GM18508 (cell line): ENCODE measurements around the gene TEAD1.

ENCODE experiments used
- ATAC-seq: cut with Tn5 transposase; IDR thresholded peaks from one replicate; pipeline ENCODE4 v1.9.1; 2021; ENCODE audit warnings: moderate number of reproducible peaks; ENCODE audit not compliant: insufficient read depth, unreplicated experiment

TEAD1 gene

DNA sequence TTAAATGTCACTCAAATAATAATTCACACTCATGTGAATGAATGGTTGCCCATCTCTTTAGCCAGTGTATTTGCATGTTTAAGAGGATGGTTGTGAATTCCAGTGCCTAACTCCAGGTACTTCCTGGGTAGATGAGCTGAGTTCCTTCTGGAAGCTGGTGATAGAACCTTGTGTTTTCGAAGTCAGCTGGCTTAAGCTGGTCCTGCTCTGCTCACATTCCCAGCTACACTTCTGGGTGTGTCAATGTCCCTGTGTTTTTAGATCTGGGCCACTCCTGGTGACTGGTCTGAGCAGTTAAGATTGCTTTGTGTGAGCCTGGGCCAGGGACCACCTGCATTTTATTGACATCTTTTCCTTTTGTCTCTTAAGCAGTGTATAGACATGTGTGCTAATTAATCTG, 10.6 kb downstream of the TEAD1 start:
- no peak for ATAC-seq

DNA sequence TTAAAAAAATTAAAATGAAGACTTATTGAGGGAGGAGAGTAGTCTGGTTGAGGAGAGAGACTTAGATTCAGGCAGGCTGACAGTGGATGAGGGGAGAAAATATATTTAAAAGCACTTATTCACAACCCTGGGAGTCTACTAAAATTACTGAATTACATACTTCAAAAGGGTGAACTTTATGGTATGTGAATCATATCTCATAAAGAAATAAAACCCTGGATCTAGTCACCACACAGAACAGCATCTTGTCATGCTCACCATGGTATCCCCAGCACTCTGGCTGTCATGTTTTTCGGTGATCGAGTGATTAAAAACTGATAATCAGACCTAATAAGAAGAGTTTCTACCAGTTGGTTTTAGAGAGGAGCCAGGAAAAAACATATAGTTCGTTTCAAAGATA, 11.0 kb downstream of the TEAD1 start:
- ATAC-seq: no peak

DNA sequence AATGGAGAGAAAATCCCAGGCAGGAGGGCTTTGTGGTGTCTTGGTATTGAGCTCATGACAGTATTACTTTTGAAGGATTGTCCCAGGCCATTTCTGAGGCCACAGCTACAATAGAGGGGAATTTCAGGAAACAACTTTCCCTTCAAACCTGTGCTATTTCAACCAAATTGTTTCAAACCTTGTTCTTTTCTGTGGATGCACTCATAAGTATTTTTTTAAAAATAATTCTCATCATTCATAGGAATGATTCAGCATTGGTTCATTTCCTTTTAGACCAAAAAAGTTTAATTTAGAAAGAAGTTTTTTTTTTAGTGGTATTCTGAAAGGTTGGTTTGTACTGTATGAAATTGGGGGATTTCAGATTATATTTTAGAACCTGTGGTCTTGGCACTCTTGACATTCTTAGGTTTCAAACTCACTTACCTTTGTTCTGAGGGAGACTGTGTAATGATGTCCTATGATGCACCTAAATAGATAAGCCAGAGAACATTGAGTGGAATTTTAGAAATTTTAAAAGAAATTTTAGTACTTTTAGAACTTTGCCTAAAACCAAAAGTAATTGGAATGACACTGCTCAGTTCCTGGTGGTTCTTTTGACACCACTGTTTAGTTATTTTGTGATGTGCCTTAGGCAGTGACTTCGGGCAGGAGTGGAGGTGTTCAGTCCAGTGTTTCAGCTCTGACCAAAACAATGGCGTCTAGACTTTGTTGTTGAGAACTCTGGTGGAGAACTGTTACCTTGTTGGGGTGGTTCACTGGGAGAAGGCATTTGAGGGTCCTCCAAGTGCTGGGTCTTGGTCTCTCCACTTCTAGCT, 12.2 kb downstream of the TEAD1 start:
- no peak for ATAC-seq

DNA sequence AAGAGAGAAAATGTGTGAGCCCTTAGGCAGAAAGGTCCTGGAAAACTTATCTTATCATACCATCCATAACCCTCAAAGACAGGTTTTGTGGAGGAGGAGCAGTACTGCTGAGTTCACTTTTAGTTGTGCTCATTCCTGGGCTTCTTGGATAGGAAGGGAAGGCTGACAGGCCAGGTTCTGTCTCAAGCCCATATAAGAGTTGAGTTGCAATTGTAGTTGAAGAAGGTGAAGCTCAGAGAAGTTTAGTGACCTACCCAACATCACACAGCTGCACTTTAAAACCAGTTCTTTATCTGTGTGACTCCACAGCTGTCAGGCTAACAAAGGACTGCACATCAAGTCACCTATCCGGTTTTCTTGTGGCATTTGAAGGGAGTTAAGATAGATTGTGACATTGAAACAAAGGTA, 13.0 kb downstream of the TEAD1 start:
- ATAC-seq: no peak

DNA sequence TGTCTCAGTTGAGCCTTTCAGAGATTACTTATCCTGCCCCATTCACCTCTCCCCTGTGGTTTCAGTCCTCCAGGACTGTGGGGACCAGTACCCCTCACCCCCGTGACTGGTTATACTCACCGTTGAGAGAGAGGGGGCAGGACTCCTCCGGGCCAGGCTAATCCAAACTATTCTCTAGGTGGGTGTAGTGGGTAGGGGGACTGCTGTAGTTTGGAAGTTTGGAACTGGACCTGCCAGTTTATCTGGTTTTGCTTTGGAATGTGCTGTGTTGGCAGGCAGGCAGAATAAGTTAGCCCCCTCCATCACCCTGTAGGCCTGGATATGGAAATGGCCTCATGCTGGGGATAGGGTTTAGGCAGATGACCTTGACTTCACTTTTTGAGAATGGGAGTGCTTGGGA, 13.5 kb downstream of the TEAD1 start:
- no peak for ATAC-seq

DNA sequence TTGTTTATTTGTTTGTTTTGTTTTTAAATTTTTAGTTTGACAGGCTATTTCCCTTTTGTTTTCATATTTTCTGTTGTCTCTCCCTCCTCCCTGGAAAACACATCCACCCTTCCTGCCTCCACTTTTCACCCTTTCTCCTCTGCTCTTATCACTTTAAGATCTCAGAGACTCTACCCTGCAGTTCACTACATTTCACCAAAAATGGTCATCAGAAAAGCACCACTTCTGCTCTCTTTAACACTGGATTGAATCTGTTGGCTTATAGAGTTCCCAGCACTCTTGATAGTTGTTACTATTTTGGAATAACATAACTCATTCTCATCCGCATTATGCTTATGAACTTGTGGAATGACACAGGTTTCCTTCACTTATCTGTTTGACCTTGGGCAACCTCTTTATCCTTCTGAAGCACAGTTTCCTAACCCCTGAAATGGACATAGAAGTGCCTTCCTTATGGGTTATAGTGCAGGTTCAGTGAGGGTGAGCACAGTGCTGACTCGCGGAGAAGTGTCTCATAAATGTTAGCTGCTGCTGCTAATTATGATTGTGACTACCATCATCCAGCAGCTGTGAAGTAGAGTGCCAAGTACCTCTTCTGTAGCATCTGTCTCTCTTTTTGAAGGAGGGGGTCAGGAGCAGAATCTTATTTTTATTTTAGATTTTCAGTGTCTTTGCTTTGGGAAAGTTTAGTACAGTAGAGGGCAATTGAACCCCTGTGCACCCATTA, 15.0 kb downstream of the TEAD1 start:
- ATAC-seq: no peak

DNA sequence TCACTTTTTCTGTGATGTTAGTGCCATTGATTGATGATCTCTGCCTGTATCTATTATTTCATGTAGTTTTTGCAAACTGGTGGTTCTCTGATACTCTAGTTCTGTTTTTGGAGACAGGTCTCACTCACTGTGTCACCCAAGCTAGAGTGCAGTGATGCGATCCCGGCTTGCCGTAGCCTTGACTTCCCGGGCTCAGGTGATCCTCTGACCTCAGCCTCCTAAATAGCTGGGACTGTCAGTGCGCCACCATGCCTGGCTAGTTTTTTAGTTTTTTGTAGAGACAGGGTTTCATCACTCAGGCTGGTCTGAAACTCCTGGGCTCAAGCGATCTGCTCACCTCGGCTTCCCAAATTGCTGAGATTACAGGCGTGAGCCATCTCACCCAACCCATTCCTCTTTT, 16.4 kb downstream of the TEAD1 start:
- no peak for ATAC-seq

DNA sequence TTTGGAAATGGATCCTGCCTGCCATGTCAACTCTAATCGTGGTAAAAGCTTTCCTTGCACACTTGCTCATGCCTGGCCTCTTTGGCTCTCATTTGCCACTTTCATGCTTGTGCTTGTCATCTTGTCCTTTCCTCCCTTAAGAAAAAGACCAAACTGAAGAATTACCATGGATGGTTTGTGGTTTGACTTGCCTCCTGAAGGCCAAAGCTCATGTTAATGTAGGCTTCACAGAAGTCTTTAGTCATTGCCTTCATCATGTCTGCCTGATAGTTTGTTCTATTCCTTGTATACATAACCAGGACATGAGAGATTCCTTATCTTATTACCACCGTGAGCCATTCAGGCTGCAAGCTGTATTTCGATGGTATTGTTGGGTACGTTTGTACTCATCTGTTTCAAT, 17.3 kb downstream of the TEAD1 start:
- ATAC-seq: no peak

DNA sequence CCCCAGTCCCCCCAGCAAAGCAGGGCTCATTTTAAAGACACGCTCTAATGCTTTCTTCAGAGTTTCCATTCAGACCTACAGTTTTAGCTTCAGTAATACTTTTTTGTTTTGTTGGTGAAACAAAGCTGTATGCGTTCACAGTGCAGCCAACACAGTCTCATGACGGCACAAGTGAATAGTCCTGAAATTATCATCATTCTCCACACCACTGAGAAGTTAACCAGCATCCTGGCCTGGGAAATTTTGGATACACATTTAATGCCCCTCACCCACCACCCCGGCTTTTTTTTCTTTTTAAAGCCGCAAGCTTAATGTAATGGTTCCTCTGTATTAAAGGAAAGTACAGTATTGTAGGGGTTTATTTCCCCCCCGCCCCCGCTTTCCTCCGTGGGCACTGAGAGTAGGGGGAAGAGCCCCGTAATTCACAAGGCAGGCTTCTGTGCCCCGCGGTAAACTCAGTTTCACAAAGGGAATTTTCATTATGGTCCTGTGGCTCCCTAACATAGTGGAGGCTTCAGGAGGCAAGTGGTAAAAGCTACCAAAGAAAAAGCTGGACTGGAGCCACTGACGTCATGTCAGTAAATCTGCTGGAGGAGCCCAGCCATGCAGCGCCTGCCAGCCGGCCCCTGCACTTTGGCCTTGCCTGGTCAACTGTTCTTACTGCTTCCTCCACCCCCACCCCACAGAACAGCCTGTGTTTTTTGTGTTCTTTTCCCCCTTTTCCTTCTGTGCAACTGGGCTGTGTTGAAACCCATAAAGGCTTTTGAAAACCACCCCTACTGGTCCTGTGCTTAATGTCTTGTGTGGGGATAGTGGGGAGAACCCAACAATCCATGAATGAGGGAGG, 18.2 kb downstream of the TEAD1 start:
- ATAC-seq: no peak

DNA sequence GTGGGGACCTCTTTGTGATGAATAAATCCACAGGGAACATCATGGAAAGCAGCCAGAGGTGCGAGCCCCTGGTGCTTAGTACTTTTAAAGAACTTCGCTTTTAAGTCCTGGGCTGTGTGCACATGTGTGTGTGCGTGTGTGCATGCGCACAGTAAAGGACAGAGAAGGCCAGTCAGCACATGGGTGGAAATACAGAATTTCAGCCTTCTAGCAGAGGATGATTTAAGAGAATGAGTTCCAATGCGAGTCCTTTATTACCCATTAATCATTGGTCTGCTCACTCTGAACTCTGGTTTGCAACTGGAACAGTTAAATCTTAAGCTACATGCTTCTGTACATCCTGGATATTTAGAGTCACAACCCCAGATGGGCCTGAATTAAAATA, 18.9 kb downstream of the TEAD1 start:
- ATAC-seq: no peak

DNA sequence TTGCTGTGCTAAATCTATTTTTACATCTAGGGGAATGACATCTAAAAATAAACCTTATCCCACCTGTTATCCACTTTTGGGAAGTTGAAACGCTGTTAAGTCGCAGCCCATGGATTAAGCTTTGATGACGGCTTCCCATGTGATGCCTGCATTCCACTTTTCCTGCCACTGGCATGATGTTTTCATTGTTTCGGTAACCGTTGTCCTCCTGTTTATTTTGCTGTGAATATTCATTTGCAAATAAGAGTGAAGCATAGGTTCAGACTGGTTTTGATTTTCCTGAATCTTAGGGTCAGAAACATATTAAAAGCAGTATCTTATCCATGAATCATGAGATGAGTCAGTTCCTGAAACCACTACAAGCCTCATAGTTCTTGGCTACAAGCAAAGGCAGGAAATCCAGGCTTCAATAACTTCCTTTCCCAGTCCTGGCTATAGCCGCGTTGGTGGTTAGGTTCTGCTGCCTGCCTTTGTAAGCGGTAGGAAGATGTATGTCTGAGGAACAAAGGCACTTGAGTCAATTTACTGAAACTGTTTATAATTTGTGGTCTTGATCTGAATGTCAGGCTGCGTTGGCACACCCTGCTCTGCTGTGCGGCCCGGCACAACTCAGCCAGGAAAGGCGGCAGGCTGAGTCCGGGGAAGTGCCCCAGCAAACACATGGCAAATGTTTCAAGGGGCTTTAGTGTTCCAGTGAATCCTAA, 19.4 kb downstream of the TEAD1 start:
- no peak for ATAC-seq

DNA sequence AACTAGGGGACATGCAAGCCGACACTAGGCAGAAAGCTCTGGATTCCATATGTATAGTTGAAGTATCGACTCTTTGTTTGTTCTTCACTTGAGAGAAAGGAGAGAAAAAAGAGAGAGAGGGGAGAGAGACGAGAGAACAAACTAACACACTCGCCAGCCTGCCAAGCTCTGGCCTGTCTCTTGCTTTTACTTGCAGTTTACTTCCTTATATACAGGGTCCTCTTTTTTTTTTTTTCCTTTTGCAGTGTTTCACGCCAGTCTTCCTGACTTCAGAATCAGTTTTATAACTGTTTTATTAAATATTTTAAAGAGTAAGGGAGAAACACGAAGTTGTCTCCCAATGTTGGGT, 19.9 kb downstream of the TEAD1 start:
- no peak for ATAC-seq

DNA sequence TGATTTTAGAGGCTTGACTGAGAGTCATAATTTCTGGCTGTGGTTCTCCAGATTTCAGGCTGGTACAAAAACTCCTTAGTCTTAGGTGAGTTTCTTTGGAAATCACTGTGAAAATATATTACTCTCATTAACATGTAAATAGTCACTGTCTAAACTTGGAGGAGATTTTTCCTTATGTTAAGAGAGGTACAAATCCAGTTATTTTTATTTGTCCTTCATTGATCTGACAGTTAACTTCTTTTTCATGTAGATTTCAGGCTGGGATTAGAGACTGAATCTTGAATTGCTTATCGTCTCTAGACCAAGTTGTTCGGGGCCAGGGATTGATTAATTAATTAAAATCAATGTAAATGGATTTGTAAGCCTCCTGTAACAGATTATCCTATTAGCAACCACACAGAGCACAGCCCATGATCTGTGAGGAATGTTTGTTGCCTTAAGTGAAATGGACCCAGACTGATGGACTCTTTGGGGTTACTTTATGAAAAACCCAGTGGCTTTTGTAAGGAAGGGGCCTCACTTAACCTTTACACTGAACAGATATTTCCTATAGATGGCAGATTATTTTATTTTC, 21.1 kb downstream of the TEAD1 start:
- ATAC-seq: no peak

DNA sequence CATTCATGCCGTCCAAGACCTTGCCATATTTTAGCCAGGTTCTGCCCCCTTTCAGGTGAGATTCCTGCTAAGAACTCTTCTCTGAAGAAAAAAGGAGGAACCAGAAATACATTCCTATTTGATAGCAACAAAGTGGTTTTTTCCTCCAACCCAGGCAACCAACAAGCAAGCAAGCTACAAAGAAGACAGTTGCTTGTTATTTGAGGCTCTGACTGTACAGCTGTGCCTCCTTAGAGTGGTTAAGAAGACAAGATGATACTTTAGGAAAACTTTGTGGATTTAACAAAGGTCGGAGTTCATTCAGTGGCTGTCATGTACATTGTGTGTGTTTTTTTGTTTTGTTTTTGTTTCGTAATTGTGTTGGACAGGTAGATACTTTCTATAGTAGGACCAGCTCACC, 21.7 kb downstream of the TEAD1 start:
- no peak for ATAC-seq

DNA sequence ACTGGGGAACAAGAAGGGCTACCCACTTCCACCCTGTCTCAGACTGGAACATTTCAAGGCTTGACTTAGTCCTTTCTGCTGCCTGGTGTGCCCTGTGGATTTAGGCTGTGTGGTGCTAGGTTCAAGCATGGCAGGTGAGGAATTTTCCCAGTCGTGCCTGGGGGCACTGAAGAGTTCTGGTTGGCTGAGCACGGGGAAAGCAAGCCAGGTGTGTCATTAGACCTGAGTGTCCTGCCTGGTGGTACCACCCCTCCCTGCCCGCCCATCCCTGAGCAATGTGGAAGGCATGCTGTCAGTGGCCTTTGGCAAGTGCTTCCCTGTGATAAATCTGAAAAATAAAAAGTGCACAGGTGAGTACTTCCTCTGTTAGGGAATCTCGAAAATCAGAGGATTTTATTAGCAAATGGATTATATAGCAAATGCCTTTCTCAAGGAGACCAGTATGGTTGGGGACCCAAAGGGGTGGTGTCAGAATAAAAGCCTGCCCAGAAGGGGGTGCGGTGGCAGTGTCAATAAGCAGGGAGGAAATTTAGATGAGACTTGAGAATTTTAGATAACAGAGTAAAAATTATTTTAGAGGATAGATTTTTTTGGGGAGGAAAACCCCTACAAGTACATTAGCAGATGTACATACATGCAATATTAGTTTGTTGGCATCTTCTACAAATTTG, 22.8 kb downstream of the TEAD1 start:
- no peak for ATAC-seq

DNA sequence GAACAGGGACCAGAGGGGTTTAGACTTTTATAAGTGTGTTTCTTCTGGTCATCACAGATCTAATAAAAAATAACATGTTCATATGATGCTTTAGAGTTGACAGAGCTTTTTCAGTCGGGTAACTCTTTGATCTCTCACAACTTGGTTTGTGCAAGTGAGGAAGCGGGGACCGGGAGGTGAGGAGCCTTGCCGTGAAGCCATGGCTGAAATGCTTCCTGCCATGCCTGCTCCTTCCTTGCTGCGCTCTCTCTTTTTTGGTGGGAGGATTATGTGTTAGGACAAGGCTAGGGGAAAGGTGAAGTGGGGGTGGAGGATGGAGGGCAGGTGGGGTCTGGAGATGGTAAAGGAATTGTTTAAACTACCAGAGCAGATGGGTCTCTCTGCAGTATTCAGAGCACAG, 23.8 kb downstream of the TEAD1 start:
- ATAC-seq: no peak

DNA sequence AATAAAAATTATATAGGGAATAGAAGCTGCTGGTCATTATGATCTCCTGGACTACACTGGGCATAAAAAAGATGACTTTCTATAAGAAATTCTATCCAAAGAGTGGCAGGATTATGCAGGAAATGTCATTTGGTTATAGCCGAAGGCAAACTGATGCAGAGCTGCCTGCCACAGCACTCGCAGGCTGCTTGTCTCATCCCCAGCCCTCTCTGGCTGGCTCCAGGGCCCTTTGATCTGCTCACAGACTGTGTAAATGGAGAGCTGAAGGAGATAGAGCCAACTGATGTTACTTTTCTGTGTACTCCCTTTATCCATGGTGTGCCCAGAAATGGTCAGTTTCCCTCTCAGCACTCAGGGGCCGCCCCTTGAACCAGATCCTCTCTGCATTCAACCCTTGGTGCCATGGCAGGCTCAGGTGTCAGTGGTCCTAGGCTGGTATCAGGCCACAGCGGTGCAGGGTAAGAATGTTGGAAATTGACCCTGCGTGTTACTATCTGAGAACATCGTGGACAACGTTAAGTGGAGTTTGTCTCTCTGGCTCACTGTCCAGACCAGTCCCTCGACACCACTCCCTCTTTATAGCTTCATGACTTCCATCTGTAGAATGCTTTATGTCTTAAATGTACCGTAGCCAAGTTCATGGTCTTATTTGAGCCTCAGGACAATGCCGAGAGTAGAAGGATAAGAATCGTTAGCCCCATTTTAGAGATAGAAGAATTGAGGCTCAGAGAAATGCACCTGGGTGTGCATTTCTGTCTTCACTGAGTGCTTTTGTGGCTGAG, 27.8 kb downstream of the TEAD1 start:
- no peak for ATAC-seq

DNA sequence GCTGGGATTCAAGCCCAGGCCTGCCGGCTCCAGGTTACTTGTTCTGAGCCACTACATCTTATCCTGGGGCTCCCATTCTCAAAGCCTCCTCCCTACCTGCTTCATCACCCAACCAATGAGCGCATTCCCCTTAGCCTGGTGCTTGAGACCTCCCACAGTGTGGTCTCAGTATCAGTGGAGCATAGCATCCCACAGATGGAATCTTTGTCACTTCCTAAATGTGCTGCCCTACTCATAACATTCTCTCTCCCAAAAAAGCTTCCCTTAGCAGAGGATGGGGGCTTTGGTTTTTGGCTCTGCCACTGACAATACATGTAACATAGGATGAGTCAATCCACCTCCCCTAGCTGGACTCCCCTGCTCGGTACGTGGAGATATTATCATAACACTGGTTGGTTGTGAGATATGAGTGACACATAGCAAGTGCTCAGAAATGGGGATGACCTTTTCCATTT, 28.8 kb downstream of the TEAD1 start:
- no peak for ATAC-seq

DNA sequence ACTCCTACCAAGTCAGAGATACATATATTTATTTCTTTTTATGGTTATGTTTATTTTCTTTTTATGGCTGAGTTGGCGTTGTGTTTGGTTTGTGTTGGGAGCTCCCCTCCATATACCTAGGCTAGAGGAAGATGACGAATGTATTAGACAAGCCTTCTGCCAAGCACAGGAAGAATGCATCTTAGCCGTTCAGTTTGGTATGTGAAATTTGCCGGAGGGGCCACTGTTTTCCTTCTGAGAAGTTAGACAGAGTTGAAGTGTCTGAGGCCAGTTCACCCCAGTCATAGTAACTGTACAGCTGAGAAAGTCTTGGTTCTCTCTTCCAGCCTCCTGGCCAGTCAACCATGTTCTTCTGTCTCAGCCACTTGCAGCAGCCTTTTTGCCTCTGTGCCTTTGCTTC, 29.8 kb downstream of the TEAD1 start:
- no peak for ATAC-seq
